ENCODE data around the gene VSIG4.
"Not testable (repeated sequence)": the region's sequence is repeated elsewhere in the genome, so short reads cannot be mapped to it uniquely, and the experiment has no call there.

VSIG4 gene

GRCh38 chrX:65993332-65993731 lies 46.5 kb downstream of the VSIG4 start:
- H3K9ac ChIP-seq (ENCODE audit: insufficient read length, low read depth), result no peak overlapping the region
- H3K4me3 ChIP-seq (ENCODE audit: insufficient read length, low read depth), result no peak overlapping the region
- DNase-seq (ENCODE audit: low read depth, low spot score), result no peak
- H3K9me3 ChIP-seq (ENCODE audit: insufficient read depth, low read length), result no peaks in the 10 kb centered on the region
- no peak for TF ChIP-seq ZNF274 (IDR thresholded peaks at IDR 0.05; ENCODE audit: low read depth, low read length)
- no peak for TF ChIP-seq YY1 (IDR thresholded peaks at IDR 0.05; ENCODE audit: insufficient read depth, insufficient read length)
- TF ChIP-seq SUZ12 (IDR thresholded peaks at IDR 0.05; ENCODE audit: extremely low read depth, insufficient read depth, insufficient read length), result no peak
- no peaks in the 10 kb centered on the region for H3K4me1 ChIP-seq (ENCODE audit: insufficient read depth, insufficient read length)
- no peaks in the 10 kb centered on the region for H3K36me3 ChIP-seq (ENCODE audit: insufficient read depth, insufficient read length, low read length)
- H3K27me3 ChIP-seq (ENCODE audit: insufficient read depth, insufficient read length), result no peaks in the 10 kb centered on the region

- no peak overlapping the region for H3K4me3 ChIP-seq (ENCODE audit: insufficient read length, low read depth)
- no peak for DNase-seq (ENCODE audit: low read depth, low spot score)
- H3K9ac ChIP-seq (ENCODE audit: insufficient read length, low read depth), result no peak overlapping the region
- H3K4me1 ChIP-seq (ENCODE audit: insufficient read depth, insufficient read length), result no peaks in the 10 kb centered on the region
- no peaks in the 10 kb centered on the region for H3K27me3 ChIP-seq (ENCODE audit: insufficient read depth, insufficient read length)
- no peaks in the 10 kb centered on the region for H3K9me3 ChIP-seq (ENCODE audit: insufficient read depth, low read length)
- H3K36me3 ChIP-seq (ENCODE audit: insufficient read depth, insufficient read length, low read length), result no peaks in the 10 kb centered on the region
- TF ChIP-seq YY1 (IDR thresholded peaks at IDR 0.05; ENCODE audit: insufficient read depth, insufficient read length) (no peak), ZNF274 (IDR thresholded peaks at IDR 0.05; ENCODE audit: low read depth, low read length) (no peak), SUZ12 (IDR thresholded peaks at IDR 0.05; ENCODE audit: extremely low read depth, insufficient read depth, insufficient read length) (no peak)
These were observed 49.2 kb downstream of the VSIG4 start for GRCh38 chrX:65990702-65991101.

- Histone ChIP-seq H3K27me3 (ENCODE audit: insufficient read depth, insufficient read length) (no peaks in the 10 kb centered on the region), H3K4me3 (ENCODE audit: insufficient read length, low read depth) (no peak overlapping the region)
These were observed 52.1 kb downstream of the VSIG4 start for GRCh38 chrX:65987811-65988210.

GRCh38 chrX:65985922-65986588 lies 53.8 kb downstream of the VSIG4 start:
- TF ChIP-seq ZNF274 (IDR thresholded peaks at IDR 0.05; ENCODE audit: low read depth, low read length) (no peak), SUZ12 (IDR thresholded peaks at IDR 0.05; ENCODE audit: extremely low read depth, insufficient read depth, insufficient read length) (no peak), YY1 (IDR thresholded peaks at IDR 0.05; ENCODE audit: insufficient read depth, insufficient read length) (no peak)
- H3K27me3 ChIP-seq (ENCODE audit: insufficient read depth, insufficient read length), result no peaks in the 10 kb centered on the region

More at GRCh38 chrX:65987811-65988210, 52.1 kb downstream of the VSIG4 start:
- H3K9me3 ChIP-seq (ENCODE audit: insufficient read depth, low read length), result no peaks in the 10 kb centered on the region
- no peak for DNase-seq (ENCODE audit: low read depth, low spot score)
- TF ChIP-seq ZNF274 (IDR thresholded peaks at IDR 0.05; ENCODE audit: low read depth, low read length), result no peak
- no peak for TF ChIP-seq YY1 (IDR thresholded peaks at IDR 0.05; ENCODE audit: insufficient read depth, insufficient read length)
- no peak for TF ChIP-seq SUZ12 (IDR thresholded peaks at IDR 0.05; ENCODE audit: extremely low read depth, insufficient read depth, insufficient read length)
- H3K36me3 ChIP-seq (ENCODE audit: insufficient read depth, insufficient read length, low read length), result no peaks in the 10 kb centered on the region
- no peak overlapping the region for H3K9ac ChIP-seq (ENCODE audit: insufficient read length, low read depth)
- H3K4me1 ChIP-seq (ENCODE audit: insufficient read depth, insufficient read length), result no peaks in the 10 kb centered on the region

GRCh38 chrX:65985211-65985610 lies 54.7 kb downstream of the VSIG4 start:
- Histone ChIP-seq H3K36me3 (ENCODE audit: insufficient read depth, insufficient read length, low read length) (no peaks in the 10 kb centered on the region), H3K4me1 (ENCODE audit: insufficient read depth, insufficient read length) (no peaks in the 10 kb centered on the region), H3K9me3 (ENCODE audit: insufficient read depth, low read length) (no peaks in the 10 kb centered on the region), H3K4me3 (ENCODE audit: insufficient read length, low read depth) (no peak overlapping the region), H3K27me3 (ENCODE audit: insufficient read depth, insufficient read length) (no peaks in the 10 kb centered on the region), H3K9ac (ENCODE audit: insufficient read length, low read depth) (no peak overlapping the region)
- TF ChIP-seq YY1 (IDR thresholded peaks at IDR 0.05; ENCODE audit: insufficient read depth, insufficient read length) (no peak), SUZ12 (IDR thresholded peaks at IDR 0.05; ENCODE audit: extremely low read depth, insufficient read depth, insufficient read length) (no peak), ZNF274 (IDR thresholded peaks at IDR 0.05; ENCODE audit: low read depth, low read length) (no peak)
- no peak for DNase-seq (ENCODE audit: low read depth, low spot score)

More at GRCh38 chrX:65985922-65986588, 53.8 kb downstream of the VSIG4 start:
- H3K9ac ChIP-seq (ENCODE audit: insufficient read length, low read depth), result no peak overlapping the region
- DNase-seq (ENCODE audit: low read depth, low spot score), result peak; percentile 49
- H3K4me3 ChIP-seq (ENCODE audit: insufficient read length, low read depth), result no peak overlapping the region
- H3K9me3 ChIP-seq (ENCODE audit: insufficient read depth, low read length), result no peaks in the 10 kb centered on the region
- no peaks in the 10 kb centered on the region for H3K4me1 ChIP-seq (ENCODE audit: insufficient read depth, insufficient read length)
- H3K36me3 ChIP-seq (ENCODE audit: insufficient read depth, insufficient read length, low read length), result no peaks in the 10 kb centered on the region

GRCh38 chrX:65977161-65977560 lies 62.7 kb downstream of the VSIG4 start:
- not testable (repeated sequence) for H3K4me1 ChIP-seq (ENCODE audit: insufficient read depth, insufficient read length); H3K27me3 ChIP-seq (ENCODE audit: insufficient read depth, insufficient read length)

GRCh38 chrX:65976161-65976560 lies 63.7 kb downstream of the VSIG4 start:
- Histone ChIP-seq H3K27me3 (ENCODE audit: insufficient read depth, insufficient read length) (no peaks in the 10 kb centered on the region), H3K4me1 (ENCODE audit: insufficient read depth, insufficient read length) (no peaks in the 10 kb centered on the region), H3K9me3 (ENCODE audit: insufficient read depth, low read length) (peaks cover 6% of the 10 kb centered on the region; the same call in 1 of the 2 replicates), H3K4me3 (ENCODE audit: insufficient read length, low read depth) (no peak overlapping the region), H3K9ac (ENCODE audit: insufficient read length, low read depth) (no peak overlapping the region), H3K36me3 (ENCODE audit: insufficient read depth, insufficient read length, low read length) (no peaks in the 10 kb centered on the region)
- no peak for TF ChIP-seq SUZ12 (IDR thresholded peaks at IDR 0.05; ENCODE audit: extremely low read depth, insufficient read depth, insufficient read length)
- no peak for DNase-seq (ENCODE audit: low read depth, low spot score)

More at GRCh38 chrX:65977161-65977560, 62.7 kb downstream of the VSIG4 start:
- DNase-seq (ENCODE audit: low read depth, low spot score); H3K9ac ChIP-seq (ENCODE audit: insufficient read length, low read depth); H3K36me3 ChIP-seq (ENCODE audit: insufficient read depth, insufficient read length, low read length); H3K9me3 ChIP-seq (ENCODE audit: insufficient read depth, low read length); H3K4me3 ChIP-seq (ENCODE audit: insufficient read length, low read depth): not testable (repeated sequence)

- not testable (repeated sequence) for H3K36me3 ChIP-seq (ENCODE audit: insufficient read depth, insufficient read length, low read length); H3K27me3 ChIP-seq (ENCODE audit: insufficient read depth, insufficient read length); H3K9ac ChIP-seq (ENCODE audit: insufficient read length, low read depth); H3K9me3 ChIP-seq (ENCODE audit: insufficient read depth, low read length); DNase-seq (ENCODE audit: low read depth, low spot score); H3K4me1 ChIP-seq (ENCODE audit: insufficient read depth, insufficient read length); H3K4me3 ChIP-seq (ENCODE audit: insufficient read length, low read depth)
These were observed 64.6 kb downstream of the VSIG4 start for GRCh38 chrX:65975161-65975751.

All from NT2/D1 (cell line).